ENCODE measurements around the gene CD47.

DNA sequence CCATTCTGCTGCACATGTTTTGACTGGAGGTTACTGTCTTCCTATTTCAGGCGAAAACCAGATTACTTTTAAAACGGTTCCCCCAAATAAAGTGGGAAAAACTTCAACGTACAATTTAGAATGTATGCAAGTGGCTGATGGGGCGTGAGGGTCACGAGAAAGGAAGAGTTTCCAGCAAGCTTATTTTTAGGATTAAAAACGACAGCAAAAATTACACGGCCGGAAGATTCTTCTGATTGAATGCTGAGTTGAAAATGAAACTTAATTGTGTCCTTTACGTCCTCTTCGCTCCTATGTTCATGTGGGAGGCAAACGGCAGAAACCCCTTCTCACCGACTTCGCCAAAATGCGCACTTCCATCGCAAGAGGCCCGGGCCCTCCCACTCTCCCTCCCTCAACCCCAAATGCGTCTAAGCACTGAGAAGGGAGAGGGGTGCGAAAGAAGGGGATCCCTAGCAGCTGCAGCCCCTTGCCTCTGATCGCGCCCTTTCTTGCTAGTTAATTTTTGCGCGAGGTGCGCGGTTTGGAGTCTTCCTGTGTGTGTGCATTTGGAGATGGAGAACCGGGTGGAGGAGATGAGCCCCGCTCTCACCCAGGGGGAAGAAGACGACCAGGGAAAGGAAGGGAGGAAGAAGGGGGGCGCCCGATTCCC, 656 bp downstream of the CD47 start:
- TF ChIP-seq, protein P1, sequence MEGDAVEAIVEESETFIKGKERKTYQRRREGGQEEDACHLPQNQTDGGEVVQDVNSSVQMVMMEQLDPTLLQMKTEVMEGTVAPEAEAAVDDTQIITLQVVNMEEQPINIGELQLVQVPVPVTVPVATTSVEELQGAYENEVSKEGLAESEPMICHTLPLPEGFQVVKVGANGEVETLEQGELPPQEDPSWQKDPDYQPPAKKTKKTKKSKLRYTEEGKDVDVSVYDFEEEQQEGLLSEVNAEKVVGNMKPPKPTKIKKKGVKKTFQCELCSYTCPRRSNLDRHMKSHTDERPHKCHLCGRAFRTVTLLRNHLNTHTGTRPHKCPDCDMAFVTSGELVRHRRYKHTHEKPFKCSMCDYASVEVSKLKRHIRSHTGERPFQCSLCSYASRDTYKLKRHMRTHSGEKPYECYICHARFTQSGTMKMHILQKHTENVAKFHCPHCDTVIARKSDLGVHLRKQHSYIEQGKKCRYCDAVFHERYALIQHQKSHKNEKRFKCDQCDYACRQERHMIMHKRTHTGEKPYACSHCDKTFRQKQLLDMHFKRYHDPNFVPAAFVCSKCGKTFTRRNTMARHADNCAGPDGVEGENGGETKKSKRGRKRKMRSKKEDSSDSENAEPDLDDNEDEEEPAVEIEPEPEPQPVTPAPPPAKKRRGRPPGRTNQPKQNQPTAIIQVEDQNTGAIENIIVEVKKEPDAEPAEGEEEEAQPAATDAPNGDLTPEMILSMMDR (conservative IDR thresholded peaks at IDR 0.05; ENCODE audit: low read depth, low read length), result no peak
- TF ChIP-seq EZH2 (IDR thresholded peaks at IDR 0.05; ENCODE audit: low read length, unreplicated experiment), result no peak

All from PC-3 (cell line).